HepG2 (cell line): Measurements from ENCODE around the gene ALDH16A1. TPM values are rescaled to one million over a fixed set of nuclear protein-coding genes. Genes with fewer than 3 reads are reported as not detected.

Source experiments
- ATAC-seq: fragments of 200-7000 bp; cut with Tn5 transposase; 3 replicates; pipeline ENCODE4 v1.9.1; 2020; ENCODE audit warnings: mild to moderate bottlenecking, moderate library complexity
- BruUV-seq: library from RNA; stranded (reverse); fragments of 400-500 nt; replicated peaks from 2 replicates; lab custom pipeline; 2021; lab: Mats Ljungman, UMichigan
- CTCF ChIA-PET: fragments of 300-600 bp; formaldehyde crosslinking; extraction: SDS; loops from one replicate; lab custom pipeline; 2021; ENCODE audit warnings: low total read pairs, inconsistent platforms, low intra/inter-chr PET ratio; lab: Yijun Ruan, JAX
- POLR2A ChIA-PET: fragments of 350-600 bp; sonication (Branson Sonifier 250); formaldehyde crosslinking; loops from one replicate; lab custom pipeline; 2020; ENCODE audit warnings: antibody characterized with exemption, inconsistent platforms; lab: Yijun Ruan, JAX
- DNase-seq: peaks from one replicate; pipeline ENCODE4 v3.0.0-alpha.2; 2015; ENCODE audit warnings: low spot score
- FAIRE-seq: peaks from 3 replicates; lab custom pipeline; 2011; peaks lifted over from hg19 to GRCh38; lab: Jason Lieb, UNC
- H2AFZ ChIP-seq: one replicate; pipeline ENCODE4 v1.6.1; 2011; ENCODE audit warnings: low read length, inconsistent platforms
- H3K27ac ChIP-seq: fragments of 300-600 bp; 3 replicates; pipeline ENCODE4 v1.8.0; 2011; ENCODE audit warnings: mixed run types, mild to moderate bottlenecking, mixed read lengths, low read length, inconsistent platforms; ENCODE audit not compliant: insufficient read depth; ENCODE audit errors: extremely low read length
- H3K27me3 ChIP-seq, 2 experiments: fragments of 200-600 bp in 1 of 2; 2 replicates in 1 of 2; 3 replicates in 1 of 2; pipeline versions ENCODE4 v1.6.0 to v1.8.0; 2011; ENCODE audit warnings: low read length in 2 of 2, mild to moderate bottlenecking in 2 of 2, moderate library complexity in 2 of 2, inconsistent platforms in 1 of 2; ENCODE audit not compliant: insufficient read depth in 2 of 2, control insufficient read depth in 1 of 2
- H3K36me3 ChIP-seq, 2 experiments: fragments of 200-600 bp in 1 of 2; replicated peaks in 1 of 2; 2 replicates in 1 of 2; 3 replicates in 1 of 2; pipeline versions ENCODE4 v1.5.1 to v1.8.0; 2011; ENCODE audit warnings: low read length in 2 of 2, inconsistent platforms in 1 of 2; ENCODE audit not compliant: insufficient read depth in 2 of 2, control insufficient read depth in 1 of 2
- H3K4me1 ChIP-seq: 2 replicates; pipeline ENCODE4 v1.5.1; 2012; ENCODE audit warnings: low read length, inconsistent platforms; ENCODE audit not compliant: insufficient read depth
- H3K4me2 ChIP-seq: 2 replicates; pipeline ENCODE4 v1.6.0; 2011; ENCODE audit warnings: low read depth, low read length, inconsistent platforms
- H3K4me3 ChIP-seq, 3 experiments: fragments of 200-600 bp in 1 of 3; sonication (generic), shearing (Covaris generic) in 1 of 3; replicated peaks in 1 of 3; 2 replicates each; pipeline ENCODE4 v1.5.1; 2011 to 2016; ENCODE audit warnings: low read length in 3 of 3, inconsistent platforms in 2 of 3, low read depth in 2 of 3, mild to moderate bottlenecking in 2 of 3, control low read depth in 1 of 3, mixed read lengths in 1 of 3; ENCODE audit not compliant: insufficient read depth in 1 of 3
- H3K79me2 ChIP-seq: one replicate; pipeline ENCODE4 v1.6.1; 2011; ENCODE audit warnings: low read length, inconsistent platforms; ENCODE audit not compliant: insufficient read depth
- H3K9ac ChIP-seq: 2 replicates; pipeline ENCODE4 v1.6.0; 2011; ENCODE audit warnings: mild to moderate bottlenecking, low read depth, low read length, inconsistent platforms; ENCODE audit not compliant: insufficient read depth
- H3K9me3 ChIP-seq: 2 replicates; pipeline ENCODE4 v1.5.1; 2012; ENCODE audit warnings: mild to moderate bottlenecking, low read length
- H4K20me1 ChIP-seq: 2 replicates; pipeline ENCODE4 v1.6.0; 2011; ENCODE audit warnings: inconsistent platforms, mild to moderate bottlenecking, low read length, moderate library complexity; ENCODE audit not compliant: insufficient read depth
- CERS6 ChIP-seq: sonication (generic); formaldehyde crosslinking; IDR thresholded peaks from 2 replicates; pipeline ENCODE4 v1.5.0; 2020; ENCODE audit warnings: missing genetic modification reagents
- CTCF ChIP-seq: sonication (generic); formaldehyde crosslinking; IDR thresholded peaks from 2 replicates; pipeline ENCODE4 v1.5.0; 2020; ENCODE audit warnings: mild to moderate bottlenecking, missing genetic modification reagents, moderate library complexity
- GATAD2A ChIP-seq: IDR thresholded peaks from 2 replicates; pipeline ENCODE4 v1.6.1; 2016
- HNRNPK ChIP-seq: fragments of 200-400 bp; formaldehyde crosslinking; IDR thresholded peaks from 2 replicates; pipeline ENCODE4 v1.6.1; 2018; ENCODE audit warnings: low read length, low read depth, moderate library complexity, mild to moderate bottlenecking; ENCODE audit not compliant: poor library complexity, severe bottlenecking
- KLF13 ChIP-seq: sonication (generic); formaldehyde crosslinking; IDR thresholded peaks from 2 replicates; pipeline ENCODE4 v1.4.0; 2020; ENCODE audit warnings: mild to moderate bottlenecking, missing genetic modification reagents
- MED1 ChIP-seq: sonication (generic); formaldehyde crosslinking; IDR thresholded peaks from 2 replicates; pipeline ENCODE4 v1.4.0; 2020; ENCODE audit warnings: missing genetic modification reagents
- SETDB1 ChIP-seq: sonication (generic); formaldehyde crosslinking; IDR thresholded peaks from 2 replicates; pipeline ENCODE4 v1.5.1; 2020; ENCODE audit warnings: missing genetic modification reagents, mild to moderate bottlenecking, borderline replicate concordance
- SRF ChIP-seq: IDR thresholded peaks from 2 replicates; pipeline ENCODE4 v1.6.1; 2011; ENCODE audit warnings: mild to moderate bottlenecking, low read depth, low read length, moderate library complexity
- ZFP36 ChIP-seq: fragments of 150-350 bp; IDR thresholded peaks from 2 replicates; pipeline ENCODE4 v1.6.1; 2018; ENCODE audit warnings: borderline replicate concordance, low read length, low read depth; ENCODE audit not compliant: partially characterized antibody
- ZNF329 ChIP-seq: sonication (generic); formaldehyde crosslinking; IDR thresholded peaks from 2 replicates; pipeline ENCODE4 v1.9.0; 2021; ENCODE audit warnings: low read depth, mild to moderate bottlenecking, missing genetic modification reagents
- WGBS: methylation state at CpG from one replicate; pipeline ENCODE4 v1.1.6; 2017; ENCODE audit warnings: low lambda C conversion rate; 5-methylcytosine and 5-hydroxymethylcytosine counted together
- in situ Hi-C: cut with HindIII; loops from 2 replicates; pipeline ENCODE4 v1.10.0; 2017; ENCODE audit warnings: low pct_unique_long_range_greater_than_20kb; ENCODE audit not compliant: extremely low pct_ligation_motif_present
- intact Hi-C: fragments of 100-400 bp; cut with micrococcal nuclease; formaldehyde crosslinking; loops from one replicate; pipeline ENCODE4 v1.10.0; 2022; ENCODE audit not compliant: unreplicated experiment
- polyA plus RNA-seq, 8 experiments: library from polyadenylated mRNA; depleted of rRNA in 3 of 8; stranded (reverse) in 7 of 8; unstranded in 1 of 8; fragments of >200 nt; fragmentation: Illumina TruSeq in 4 of 8; extraction: Trizol in 4 of 8; gene quantifications; 2 replicates each; pipeline versions ENCODE4 v1.2.1 to v1.2.3, GENCODE V29; 2011 to 2016; ENCODE audit warnings: low read depth in 4 of 8, missing spikeins in 1 of 8, mixed read lengths in 1 of 8; ENCODE audit not compliant: insufficient read depth in 1 of 8
- total RNA-seq, 5 experiments: library from RNA; depleted of rRNA; stranded (reverse); fragments of >200 nt; fragmentation: Illumina TruSeq; extraction: Trizol; gene quantifications; 2 replicates each; pipeline ENCODE4 v1.2.3, GENCODE V29; 2016; ENCODE audit warnings: low read depth in 1 of 5
- TF ChIP-seq, protein P1 (sequence below): IDR thresholded peaks from 2 replicates; pipeline ENCODE4 v1.6.1; 2016; ENCODE audit warnings: low read depth
- TF ChIP-seq, protein P2 (sequence below): sonication (generic); formaldehyde crosslinking; IDR thresholded peaks from 2 replicates; pipeline ENCODE4 v1.8.0; 2022; ENCODE audit warnings: mild to moderate bottlenecking, missing genetic modification reagents, moderate library complexity

ALDH16A1 gene
- total and polyA plus RNA-seq, 2 of the 13 experiments (the other 11 are each of a cell fraction or from before 2014, with no cell fraction given), result 8.4 to 34.9 TPM

DNA sequence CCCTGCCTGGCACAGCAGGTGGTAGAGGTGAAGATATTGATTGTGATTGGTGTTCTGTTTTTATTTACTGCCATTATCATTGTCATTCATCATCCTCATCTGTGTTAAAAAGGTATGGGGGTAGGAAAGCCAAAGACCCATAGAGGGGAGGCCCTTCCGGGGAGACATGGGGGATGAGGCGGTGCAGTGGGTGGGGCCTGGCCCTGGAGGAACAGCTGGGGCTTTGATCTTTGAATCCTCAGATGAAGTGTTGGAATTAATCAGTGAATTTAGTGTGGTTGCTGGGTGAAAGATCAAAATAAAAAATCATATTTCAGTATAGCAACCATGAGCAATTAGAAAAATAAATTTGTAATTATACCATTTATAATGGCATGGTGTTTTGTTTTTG lies 37.2 kb upstream of the ALDH16A1 start (continued):
- TF ChIP-seq ZFP36, result no peak
- TF ChIP-seq, protein P1, sequence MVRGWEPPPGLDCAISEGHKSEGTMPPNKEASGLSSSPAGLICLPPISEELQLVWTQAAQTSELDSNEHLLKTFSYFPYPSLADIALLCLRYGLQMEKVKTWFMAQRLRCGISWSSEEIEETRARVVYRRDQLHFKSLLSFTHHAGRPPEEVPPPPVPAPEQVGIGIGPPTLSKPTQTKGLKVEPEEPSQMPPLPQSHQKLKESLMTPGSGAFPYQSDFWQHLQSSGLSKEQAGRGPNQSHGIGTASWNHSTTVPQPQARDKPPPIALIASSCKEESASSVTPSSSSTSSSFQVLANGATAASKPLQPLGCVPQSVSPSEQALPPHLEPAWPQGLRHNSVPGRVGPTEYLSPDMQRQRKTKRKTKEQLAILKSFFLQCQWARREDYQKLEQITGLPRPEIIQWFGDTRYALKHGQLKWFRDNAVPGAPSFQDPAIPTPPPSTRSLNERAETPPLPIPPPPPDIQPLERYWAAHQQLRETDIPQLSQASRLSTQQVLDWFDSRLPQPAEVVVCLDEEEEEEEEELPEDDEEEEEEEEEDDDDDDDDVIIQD, result no peak
- TF ChIP-seq KLF13 (CRISPR knock-in tag), result no peak
- TF ChIP-seq SETDB1 (CRISPR knock-in tag), result no peak
- TF ChIP-seq, all 625 proteins: peak for 0

- no peaks in the 10 kb centered on the region for H3K79me2 ChIP-seq
- no peak overlapping the region for H3K4me3 ChIP-seq
- no peak overlapping the region for H3K9ac ChIP-seq
- CTCF ChIA-PET, result no interaction called here
- POLR2A ChIA-PET, result no interaction called here
- in situ Hi-C loops, result no loop called here
- no peaks in the 10 kb centered on the region for H3K4me1 ChIP-seq
- H3K27ac ChIP-seq, result no peak overlapping the region
- no peaks in the 10 kb centered on the region for H4K20me1 ChIP-seq
- H3K27me3 ChIP-seq, result peaks cover 16 to 87% of the 10 kb centered on the region in 2 experiments; a peak in 4 of 5 replicates
- FAIRE-seq, result no peak
- H2AFZ ChIP-seq, result no peak overlapping the region
- H3K9me3 ChIP-seq, result no peaks in the 10 kb centered on the region
- WGBS, result 0% methylated on average over 4 of the region's 7 CpGs
- H3K36me3 ChIP-seq, result no peaks in the 10 kb centered on the region
- no peak overlapping the region for H3K4me2 ChIP-seq
- BruUV-seq, result no TSS peak
- ATAC-seq, result no peak
- intact Hi-C loops, result no loop called here
- no peak for DNase-seq
- TF ChIP-seq MED1 (CRISPR knock-in tag) (no peak), CERS6 (no peak), CTCF (CRISPR knock-in tag) (peak; percentile 6; the same call in 1 of the 2 replicates), GATAD2A (CRISPR knock-in tag) (no peak), ZNF329 (CRISPR knock-in tag) (no peak), HNRNPK (no peak), SRF (no peak)
- TF ChIP-seq, protein P2, sequence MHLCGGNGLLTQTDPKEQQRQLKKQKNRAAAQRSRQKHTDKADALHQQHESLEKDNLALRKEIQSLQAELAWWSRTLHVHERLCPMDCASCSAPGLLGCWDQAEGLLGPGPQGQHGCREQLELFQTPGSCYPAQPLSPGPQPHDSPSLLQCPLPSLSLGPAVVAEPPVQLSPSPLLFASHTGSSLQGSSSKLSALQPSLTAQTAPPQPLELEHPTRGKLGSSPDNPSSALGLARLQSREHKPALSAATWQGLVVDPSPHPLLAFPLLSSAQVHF (CRISPR knock-in tag), result no peak
- TF ChIP-seq, all 625 proteins: peak for 1
These were observed 35.9 kb upstream of the ALDH16A1 start for GRCh38 chr19:49417088-49417487.
